Keratinocyte (primary cell): ENCODE results near the gene ATP6V0E2.

ENCODE experiments used
- EZH2 ChIP-seq: IDR thresholded peaks from one replicate; pipeline ENCODE4 v1.6.1; 2012; ENCODE audit warnings: inconsistent platforms, mild to moderate bottlenecking, low read length, moderate library complexity
- TF ChIP-seq, protein P1 (sequence below), 3 experiments: IDR thresholded peaks in 1 of 3; conservative IDR thresholded peaks in 1 of 3; optimal IDR thresholded peaks in 1 of 3; 2 replicates in 2 of 3; 3 replicates in 1 of 3; pipeline versions ENCODE3 to v1.5.1; 2011; ENCODE audit warnings: low read length in 3 of 3, mild to moderate bottlenecking in 3 of 3, moderate library complexity in 2 of 3, control low read depth in 1 of 3, inconsistent platforms in 1 of 3; ENCODE audit not compliant: insufficient read depth in 2 of 3; ENCODE audit errors: extremely low read depth in 1 of 3

DNA sequence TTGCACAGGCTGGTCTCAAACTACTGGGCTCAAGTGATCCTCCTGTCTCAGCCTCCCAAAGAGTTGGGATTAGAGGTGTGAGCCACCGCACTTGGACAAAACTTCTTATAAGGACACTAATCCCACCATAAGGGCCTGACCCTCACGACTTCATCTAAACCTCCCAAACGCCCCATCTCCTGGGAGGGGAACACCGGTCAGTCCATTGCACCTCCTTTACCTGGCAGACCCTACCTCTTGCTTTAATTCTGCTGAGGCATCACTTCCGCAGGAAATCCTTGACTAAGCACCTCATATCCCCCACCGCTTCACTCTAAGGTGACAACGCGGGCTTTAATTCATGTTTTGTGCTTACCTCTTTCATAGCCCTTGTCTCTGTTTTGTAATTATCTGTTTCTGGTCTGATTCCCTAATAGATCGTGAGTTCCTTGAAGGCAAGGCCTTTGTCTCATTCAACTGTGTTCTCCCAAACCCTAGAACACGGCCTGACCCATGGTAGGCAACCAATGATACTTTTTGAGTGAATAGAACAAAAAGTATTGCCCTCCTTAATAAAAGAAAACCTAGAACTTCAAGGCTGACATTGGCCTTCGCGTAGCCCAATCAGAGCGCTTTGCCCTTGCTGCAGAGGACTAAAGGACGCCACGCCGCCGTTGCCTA lies 36.1 kb upstream of the ATP6V0E2 start:
- TF ChIP-seq EZH2 = no peak
- TF ChIP-seq, protein P1, sequence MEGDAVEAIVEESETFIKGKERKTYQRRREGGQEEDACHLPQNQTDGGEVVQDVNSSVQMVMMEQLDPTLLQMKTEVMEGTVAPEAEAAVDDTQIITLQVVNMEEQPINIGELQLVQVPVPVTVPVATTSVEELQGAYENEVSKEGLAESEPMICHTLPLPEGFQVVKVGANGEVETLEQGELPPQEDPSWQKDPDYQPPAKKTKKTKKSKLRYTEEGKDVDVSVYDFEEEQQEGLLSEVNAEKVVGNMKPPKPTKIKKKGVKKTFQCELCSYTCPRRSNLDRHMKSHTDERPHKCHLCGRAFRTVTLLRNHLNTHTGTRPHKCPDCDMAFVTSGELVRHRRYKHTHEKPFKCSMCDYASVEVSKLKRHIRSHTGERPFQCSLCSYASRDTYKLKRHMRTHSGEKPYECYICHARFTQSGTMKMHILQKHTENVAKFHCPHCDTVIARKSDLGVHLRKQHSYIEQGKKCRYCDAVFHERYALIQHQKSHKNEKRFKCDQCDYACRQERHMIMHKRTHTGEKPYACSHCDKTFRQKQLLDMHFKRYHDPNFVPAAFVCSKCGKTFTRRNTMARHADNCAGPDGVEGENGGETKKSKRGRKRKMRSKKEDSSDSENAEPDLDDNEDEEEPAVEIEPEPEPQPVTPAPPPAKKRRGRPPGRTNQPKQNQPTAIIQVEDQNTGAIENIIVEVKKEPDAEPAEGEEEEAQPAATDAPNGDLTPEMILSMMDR (optimal IDR thresholded peaks at IDR 0.05 in 1 of 3, IDR thresholded peaks at IDR 0.05 in 1 of 3, conservative IDR thresholded peaks at IDR 0.05 in 1 of 3; ENCODE audit: extremely low read depth in 1 of 3, insufficient read depth in 2 of 3, low read length in 3 of 3) = no peak
